Midbrain (tissue), 1 donor: ENCODE measurements around the gene PARVB.

ENCODE experiments used
- DNase-seq: peaks from one replicate; lab custom pipeline; 2025; lab: John Stamatoyannopoulos, UW

The PARVB gene

GRCh38 chr22:44089717-44090570 lies 65.8 kb downstream of the PARVB start:
- DNase-seq, result no peak

GRCh38 chr22:44090571-44090905 lies 66.4 kb downstream of the PARVB start:
- DNase-seq, result no peak

GRCh38 chr22:44091021-44091721 lies 67.1 kb downstream of the PARVB start:
- DNase-seq, result no peak

GRCh38 chr22:44091751-44092150 lies 67.6 kb downstream of the PARVB start:
- DNase-seq, result no peak

- no peak for DNase-seq
These were observed 68.6 kb downstream of the PARVB start for GRCh38 chr22:44092636-44093220.

- no peak for DNase-seq
These were observed 69.7 kb downstream of the PARVB start for GRCh38 chr22:44093791-44094190.

GRCh38 chr22:44094751-44095302 lies 70.7 kb downstream of the PARVB start:
- DNase-seq, result no peak

- no peak for DNase-seq
These were observed 72.6 kb downstream of the PARVB start for GRCh38 chr22:44096736-44097135.

- DNase-seq, result no peak
These were observed 73.3 kb downstream of the PARVB start for GRCh38 chr22:44097263-44098020.

- no peak for DNase-seq
These were observed 74.1 kb downstream of the PARVB start for GRCh38 chr22:44098021-44098739.

- DNase-seq, result no peak
These were observed 74.9 kb downstream of the PARVB start for GRCh38 chr22:44098966-44099530.

- DNase-seq, result no peak
These were observed 75.6 kb downstream of the PARVB start for GRCh38 chr22:44099696-44100095.

- DNase-seq, result no peak
These were observed 76.3 kb downstream of the PARVB start for GRCh38 chr22:44100411-44100810.

- no peak for DNase-seq
These were observed 78.0 kb downstream of the PARVB start for GRCh38 chr22:44102121-44102520.

GRCh38 chr22:44102856-44103255 lies 78.8 kb downstream of the PARVB start:
- DNase-seq, result no peak

- no peak for DNase-seq
These were observed 79.8 kb downstream of the PARVB start for GRCh38 chr22:44103735-44104480.

GRCh38 chr22:44107340-44107739 lies 83.2 kb downstream of the PARVB start:
- no peak for DNase-seq

- DNase-seq, result no peak
These were observed 84.0 kb downstream of the PARVB start for GRCh38 chr22:44108076-44108475.

GRCh38 chr22:44108806-44109385 lies 84.8 kb downstream of the PARVB start:
- no peak for DNase-seq

- DNase-seq, result no peak
These were observed 85.3 kb downstream of the PARVB start for GRCh38 chr22:44109416-44109815.
